ENCODE results near the gene ZSWIM1. TPM values are rescaled to one million over a fixed set of nuclear protein-coding genes. Genes with fewer than 3 reads are reported as not detected.

Gene ZSWIM1
- total RNA-seq, 1 donor from 2014 or later = 13.3 TPM

DNA sequence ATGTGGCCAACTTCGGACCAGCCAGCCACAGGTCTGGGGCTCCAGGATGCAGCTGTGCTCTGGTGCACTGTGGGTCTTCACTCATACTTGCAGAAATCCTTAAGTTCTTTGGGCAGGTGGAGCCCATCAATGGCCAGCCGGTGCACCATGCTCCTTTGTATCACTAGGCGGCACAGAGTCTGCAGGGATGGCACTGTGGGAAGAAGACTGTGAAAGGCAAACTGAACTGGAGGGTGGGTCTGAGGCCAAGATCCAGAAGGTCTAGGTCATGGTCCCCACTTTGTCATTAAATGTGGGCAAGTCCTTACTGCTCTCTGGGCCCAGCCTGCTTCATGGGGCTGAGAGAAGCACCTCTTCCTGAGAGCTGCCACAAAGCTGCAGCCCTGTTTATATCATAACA lies 7.7 kb downstream of the ZSWIM1 start:
- Mint-ChIP-seq H3K27ac (ENCODE audit: unreplicated experiment) (no peak overlapping the region), H3K36me3 (ENCODE audit: unreplicated experiment) (peaks cover 2% of the 10 kb centered on the region)

DNA sequence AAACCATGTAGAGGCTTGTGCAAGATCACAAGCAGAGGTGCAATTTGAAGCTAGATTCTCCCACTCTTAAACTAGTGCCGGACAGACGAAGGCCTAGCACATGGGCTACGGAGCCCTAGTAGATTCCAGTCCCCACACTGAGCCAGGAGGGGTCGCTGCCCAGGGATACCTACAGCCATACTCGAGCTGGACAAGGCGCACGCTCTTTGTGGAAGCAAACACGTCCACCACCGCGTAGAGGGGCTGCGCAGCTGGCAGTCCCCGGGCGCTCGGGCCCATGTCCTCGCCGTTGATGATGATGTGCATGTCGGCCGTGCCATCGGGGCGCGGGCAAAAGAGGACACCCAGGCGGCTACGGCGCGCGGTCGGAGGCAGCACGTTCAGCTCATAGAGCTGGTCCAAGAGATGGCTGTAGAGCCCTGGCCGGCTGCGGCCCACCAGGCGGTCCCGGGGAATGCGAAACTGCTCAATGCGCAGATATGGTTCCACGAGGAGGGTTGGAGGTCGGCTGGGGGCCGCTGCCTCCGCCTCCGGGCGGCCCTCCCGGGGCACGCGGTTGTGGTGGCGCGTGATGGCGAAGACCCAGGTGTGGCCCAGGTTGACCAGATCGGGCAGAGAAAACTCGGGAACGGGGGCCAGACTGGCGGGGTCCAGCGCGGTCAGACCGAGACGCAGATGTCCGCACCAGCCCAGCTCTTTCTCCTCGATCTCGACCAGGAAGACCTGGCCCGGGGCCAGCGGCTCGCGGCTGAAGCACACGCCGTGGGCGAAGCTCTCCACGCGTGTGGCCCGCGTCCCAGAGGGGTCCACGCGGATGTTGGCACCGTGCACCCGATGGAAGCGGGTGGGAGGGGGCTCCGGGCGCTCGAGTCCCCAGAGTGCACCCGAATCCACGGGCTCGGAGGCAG lies 9.3 kb downstream of the ZSWIM1 start:
- Mint-ChIP-seq H3K27ac (ENCODE audit: unreplicated experiment) (peak overlapping the region; percentile 93), H3K4me1 (ENCODE audit: unreplicated experiment) (peaks cover 22% of the 10 kb centered on the region), H3K36me3 (ENCODE audit: unreplicated experiment) (peaks cover 8% of the 10 kb centered on the region), H3K4me3 (ENCODE audit: unreplicated experiment) (peak overlapping the region; percentile 88), H3K27me3 (ENCODE audit: unreplicated experiment) (no peaks in the 10 kb centered on the region), H3K9me3 (ENCODE audit: unreplicated experiment) (no peaks in the 10 kb centered on the region)
- TF ChIP-seq, protein P1, sequence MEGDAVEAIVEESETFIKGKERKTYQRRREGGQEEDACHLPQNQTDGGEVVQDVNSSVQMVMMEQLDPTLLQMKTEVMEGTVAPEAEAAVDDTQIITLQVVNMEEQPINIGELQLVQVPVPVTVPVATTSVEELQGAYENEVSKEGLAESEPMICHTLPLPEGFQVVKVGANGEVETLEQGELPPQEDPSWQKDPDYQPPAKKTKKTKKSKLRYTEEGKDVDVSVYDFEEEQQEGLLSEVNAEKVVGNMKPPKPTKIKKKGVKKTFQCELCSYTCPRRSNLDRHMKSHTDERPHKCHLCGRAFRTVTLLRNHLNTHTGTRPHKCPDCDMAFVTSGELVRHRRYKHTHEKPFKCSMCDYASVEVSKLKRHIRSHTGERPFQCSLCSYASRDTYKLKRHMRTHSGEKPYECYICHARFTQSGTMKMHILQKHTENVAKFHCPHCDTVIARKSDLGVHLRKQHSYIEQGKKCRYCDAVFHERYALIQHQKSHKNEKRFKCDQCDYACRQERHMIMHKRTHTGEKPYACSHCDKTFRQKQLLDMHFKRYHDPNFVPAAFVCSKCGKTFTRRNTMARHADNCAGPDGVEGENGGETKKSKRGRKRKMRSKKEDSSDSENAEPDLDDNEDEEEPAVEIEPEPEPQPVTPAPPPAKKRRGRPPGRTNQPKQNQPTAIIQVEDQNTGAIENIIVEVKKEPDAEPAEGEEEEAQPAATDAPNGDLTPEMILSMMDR (IDR thresholded peaks at IDR 0.05) = peak; percentile 84
- DNase-seq (ENCODE audit: extremely low spot score, unreplicated experiment) = peak; percentile 94

More for the DNA sequence above, 7.7 kb downstream of the ZSWIM1 start:
- H3K9me3 Mint-ChIP-seq (ENCODE audit: unreplicated experiment) = no peaks in the 10 kb centered on the region
- TF ChIP-seq, protein P1 (IDR thresholded peaks at IDR 0.05) = no peak
- H3K4me1 Mint-ChIP-seq (ENCODE audit: unreplicated experiment) = peaks cover 28% of the 10 kb centered on the region
- H3K4me3 Mint-ChIP-seq (ENCODE audit: unreplicated experiment) = no peak overlapping the region
- H3K27me3 Mint-ChIP-seq (ENCODE audit: unreplicated experiment) = no peaks in the 10 kb centered on the region
- no peak for DNase-seq (ENCODE audit: extremely low spot score, unreplicated experiment)

DNA sequence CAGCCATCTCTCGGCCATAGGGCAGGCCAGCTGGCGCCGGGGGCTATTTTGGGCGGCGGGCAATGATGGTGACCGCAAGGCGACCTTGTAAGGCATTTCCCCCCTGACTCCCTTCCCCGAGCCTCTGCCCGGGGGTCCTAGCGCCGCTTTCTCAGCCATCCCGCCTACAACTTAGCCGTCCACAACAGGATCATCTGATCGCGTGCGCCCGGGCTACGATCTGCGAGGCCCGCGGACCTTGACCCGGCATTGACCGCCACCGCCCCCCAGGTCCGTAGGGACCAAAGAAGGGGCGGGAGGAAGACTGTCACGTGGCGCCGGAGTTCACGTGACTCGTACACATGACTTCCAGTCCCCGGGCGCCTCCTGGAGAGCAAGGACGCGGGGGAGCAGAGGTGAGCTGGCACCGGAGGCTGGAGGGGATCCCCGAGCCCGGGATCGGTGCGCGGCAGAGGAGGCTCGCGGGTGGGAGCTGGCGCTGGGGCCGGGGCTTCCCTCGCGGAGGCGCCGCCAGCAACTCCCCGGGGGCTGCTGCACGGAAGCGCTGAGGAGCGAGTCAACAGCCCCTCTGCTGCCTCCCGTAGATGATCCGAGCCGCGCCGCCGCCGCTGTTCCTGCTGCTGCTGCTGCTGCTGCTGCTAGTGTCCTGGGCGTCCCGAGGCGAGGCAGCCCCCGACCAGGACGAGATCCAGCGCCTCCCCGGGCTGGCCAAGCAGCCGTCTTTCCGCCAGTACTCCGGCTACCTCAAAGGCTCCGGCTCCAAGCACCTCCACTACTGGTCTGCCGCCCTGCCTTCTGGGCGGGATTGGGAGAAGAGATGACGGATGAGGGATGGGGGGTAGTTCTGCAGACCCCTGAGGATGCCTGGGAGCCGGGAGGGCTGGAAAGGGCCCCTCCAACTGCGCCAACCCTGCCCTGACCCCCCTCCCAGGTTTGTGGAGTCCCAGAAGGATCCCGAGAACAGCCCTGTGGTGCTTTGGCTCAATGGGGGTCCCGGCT lies 10.3 kb downstream of the ZSWIM1 start, which contains the start of the genes CTSA and NEURL2:
CTSA (plus strand) TSS at position 351 of the 999 bp plus-strand sequence; CDS start at position 585, 234 bp downstream.
NEURL2 (minus strand) TSS at position 224 of the 999 bp plus-strand sequence; CDS start at position 7, 217 bp downstream.
- peak; percentile 95 for DNase-seq (ENCODE audit: extremely low spot score, unreplicated experiment)
- Mint-ChIP-seq H3K4me1 (ENCODE audit: unreplicated experiment) (peaks cover 19% of the 10 kb centered on the region), H3K27me3 (ENCODE audit: unreplicated experiment) (no peaks in the 10 kb centered on the region), H3K9me3 (ENCODE audit: unreplicated experiment) (no peaks in the 10 kb centered on the region), H3K4me3 (ENCODE audit: unreplicated experiment) (peak within 1 kb of the TSS; percentile 88), H3K27ac (ENCODE audit: unreplicated experiment) (peak within 1 kb of the TSS; percentile 93), H3K36me3 (ENCODE audit: unreplicated experiment) (peaks cover 8% of the 10 kb centered on the region)
- TF ChIP-seq, protein P1 (IDR thresholded peaks at IDR 0.05) = no peak

DNA sequence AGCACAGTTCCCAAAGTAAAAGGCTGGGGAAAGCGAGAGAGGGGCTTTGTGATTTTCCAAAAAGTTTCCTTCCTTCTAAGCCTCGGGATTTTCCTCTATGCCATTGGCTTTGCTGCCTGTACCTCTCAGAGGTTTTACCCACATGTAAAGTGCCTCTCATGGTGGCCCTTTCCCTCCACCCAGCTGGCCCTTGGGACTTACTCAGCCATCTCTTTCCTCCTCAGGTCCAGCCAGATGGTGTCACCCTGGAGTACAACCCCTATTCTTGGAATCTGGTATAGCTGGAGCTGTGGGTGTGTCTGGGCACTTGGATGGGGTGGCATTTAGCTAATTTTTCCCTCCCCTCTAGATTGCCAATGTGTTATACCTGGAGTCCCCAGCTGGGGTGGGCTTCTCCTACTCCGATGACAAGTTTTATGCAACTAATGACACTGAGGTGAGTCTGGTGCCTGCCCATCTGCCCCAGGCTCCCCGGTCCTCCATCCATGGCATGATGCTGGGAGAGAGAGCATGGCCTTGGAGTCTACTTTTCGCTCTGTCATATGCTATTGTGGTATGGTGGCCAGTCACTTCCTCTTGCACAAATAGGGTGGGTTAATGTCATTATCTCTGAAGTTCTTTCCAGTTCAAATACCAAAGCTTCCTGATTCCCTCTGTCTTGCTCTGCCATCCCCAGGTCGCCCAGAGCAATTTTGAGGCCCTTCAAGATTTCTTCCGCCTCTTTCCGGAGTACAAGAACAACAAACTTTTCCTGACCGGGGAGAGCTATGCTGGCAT lies 11.2 kb downstream of the ZSWIM1 start:
- Mint-ChIP-seq H3K27me3 (ENCODE audit: unreplicated experiment) (no peaks in the 10 kb centered on the region), H3K27ac (ENCODE audit: unreplicated experiment) (peak overlapping the region; percentile 86), H3K4me3 (ENCODE audit: unreplicated experiment) (peak overlapping the region; percentile 88), H3K4me1 (ENCODE audit: unreplicated experiment) (peaks cover 18% of the 10 kb centered on the region), H3K36me3 (ENCODE audit: unreplicated experiment) (peaks cover 13% of the 10 kb centered on the region), H3K9me3 (ENCODE audit: unreplicated experiment) (no peaks in the 10 kb centered on the region)
- DNase-seq (ENCODE audit: extremely low spot score, unreplicated experiment) = no peak
- TF ChIP-seq, protein P1 (IDR thresholded peaks at IDR 0.05) = peak; percentile 9
